ENCODE results near the gene ATP1A3.

The ATP1A3 gene

DNA sequence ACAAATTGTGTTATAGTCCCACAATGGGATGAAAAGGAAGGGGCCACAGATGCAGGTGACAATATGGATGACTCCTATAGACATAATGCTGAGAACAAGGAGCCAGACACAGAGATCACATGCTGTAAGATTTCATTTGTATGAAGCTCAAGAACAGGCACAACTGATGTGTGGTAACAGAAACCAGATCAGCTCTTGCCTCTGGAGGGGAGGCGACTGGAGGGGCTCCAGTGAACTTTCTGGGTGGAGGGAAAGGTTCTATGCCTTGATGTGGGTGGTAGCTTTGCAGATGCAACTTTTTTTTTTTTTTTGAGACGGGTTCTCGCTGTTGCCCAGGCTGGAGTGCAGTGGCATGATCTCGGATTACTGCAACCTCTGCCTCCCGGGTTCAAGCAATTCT is 28.9 kb downstream of the ATP1A3 start:
- H3K4me3 ChIP-seq (ENCODE audit: low read depth, low read length): no peak overlapping the region
- TF ChIP-seq, protein P1, sequence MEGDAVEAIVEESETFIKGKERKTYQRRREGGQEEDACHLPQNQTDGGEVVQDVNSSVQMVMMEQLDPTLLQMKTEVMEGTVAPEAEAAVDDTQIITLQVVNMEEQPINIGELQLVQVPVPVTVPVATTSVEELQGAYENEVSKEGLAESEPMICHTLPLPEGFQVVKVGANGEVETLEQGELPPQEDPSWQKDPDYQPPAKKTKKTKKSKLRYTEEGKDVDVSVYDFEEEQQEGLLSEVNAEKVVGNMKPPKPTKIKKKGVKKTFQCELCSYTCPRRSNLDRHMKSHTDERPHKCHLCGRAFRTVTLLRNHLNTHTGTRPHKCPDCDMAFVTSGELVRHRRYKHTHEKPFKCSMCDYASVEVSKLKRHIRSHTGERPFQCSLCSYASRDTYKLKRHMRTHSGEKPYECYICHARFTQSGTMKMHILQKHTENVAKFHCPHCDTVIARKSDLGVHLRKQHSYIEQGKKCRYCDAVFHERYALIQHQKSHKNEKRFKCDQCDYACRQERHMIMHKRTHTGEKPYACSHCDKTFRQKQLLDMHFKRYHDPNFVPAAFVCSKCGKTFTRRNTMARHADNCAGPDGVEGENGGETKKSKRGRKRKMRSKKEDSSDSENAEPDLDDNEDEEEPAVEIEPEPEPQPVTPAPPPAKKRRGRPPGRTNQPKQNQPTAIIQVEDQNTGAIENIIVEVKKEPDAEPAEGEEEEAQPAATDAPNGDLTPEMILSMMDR (IDR thresholded peaks at IDR 0.05; ENCODE audit: low read depth, low read length): no peak

DNA sequence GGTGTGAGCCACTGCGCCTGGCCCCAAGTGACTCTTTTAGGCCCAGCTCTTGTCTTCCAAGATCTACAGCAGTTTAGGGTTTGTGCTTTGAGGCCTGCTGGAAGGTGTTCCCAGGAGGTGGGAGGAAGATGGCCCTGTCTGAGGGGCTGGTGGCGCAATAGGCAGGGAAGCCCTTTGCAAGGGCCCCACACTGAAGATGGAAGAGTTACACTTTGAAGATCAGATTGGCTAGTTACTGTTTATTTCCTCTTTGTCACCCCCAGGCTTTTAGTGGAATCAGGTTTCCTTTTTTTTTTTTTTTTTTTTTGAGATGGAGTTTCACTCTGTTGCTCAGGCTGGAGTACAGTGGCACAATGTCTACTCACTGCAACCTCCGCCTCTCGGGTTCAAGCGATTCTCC is 33.1 kb downstream of the ATP1A3 start:
- TF ChIP-seq, protein P1 (IDR thresholded peaks at IDR 0.05; ENCODE audit: low read depth, low read length): no peak
- H3K4me3 ChIP-seq (ENCODE audit: low read depth, low read length): no peak overlapping the region

DNA sequence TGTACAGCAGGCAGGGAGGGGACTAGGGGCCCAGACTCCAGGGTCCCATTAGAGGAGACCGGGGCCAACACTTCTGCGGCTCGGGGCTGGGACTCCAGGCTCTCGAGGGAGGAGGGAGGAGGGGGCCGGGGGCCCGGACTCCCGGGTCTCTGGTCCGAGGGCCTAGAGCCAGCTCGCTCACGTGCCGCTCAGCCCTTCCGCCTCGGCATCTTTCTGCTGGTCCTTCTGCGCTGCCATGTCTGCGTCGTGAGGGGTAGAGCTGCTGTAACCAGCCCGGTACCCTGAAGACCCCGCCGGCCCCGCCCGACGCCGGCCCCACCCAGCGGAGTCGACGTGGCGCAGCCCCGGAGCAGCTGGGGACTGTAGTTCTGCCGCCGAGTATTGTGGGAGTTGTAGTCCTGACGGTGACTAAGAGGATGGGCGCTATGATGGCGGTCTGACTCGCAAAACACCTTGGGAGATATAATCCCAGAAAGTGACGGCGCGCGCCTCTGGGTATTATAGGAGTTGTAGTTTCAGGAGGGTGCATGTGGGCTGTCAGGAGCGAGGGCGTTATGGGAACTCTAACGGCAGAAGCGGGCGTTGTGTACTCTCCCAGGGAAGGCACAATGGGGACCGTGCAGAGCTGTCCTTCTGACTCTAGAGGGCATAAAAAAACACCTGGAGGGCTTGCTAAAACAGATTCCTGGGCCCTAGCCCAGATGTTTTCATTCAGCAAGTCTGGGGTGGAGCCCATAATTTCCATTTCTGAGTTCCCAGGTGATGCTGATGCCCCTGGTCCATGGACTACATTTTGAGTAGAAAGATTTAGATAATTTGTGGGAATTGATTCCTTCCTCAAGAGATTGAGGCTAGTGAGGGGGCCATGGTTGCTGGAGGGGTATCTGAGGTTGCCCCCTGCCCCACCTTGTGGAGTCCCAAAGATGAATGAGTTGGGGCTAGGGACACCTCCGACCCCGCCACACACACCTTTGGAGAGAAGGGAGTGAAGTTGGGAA is 34.7 kb downstream of the ATP1A3 start, which contains the start of gene RABAC1:
TSS of gene RABAC1 (minus strand) at position 266 of the 998 bp plus-strand sequence. CDS start at position 237, 29 bp downstream.
- H3K4me3 ChIP-seq (ENCODE audit: low read depth, low read length): peak within 1 kb of the TSS; percentile 97
- TF ChIP-seq, protein P1 (IDR thresholded peaks at IDR 0.05; ENCODE audit: low read depth, low read length): no peak

DNA sequence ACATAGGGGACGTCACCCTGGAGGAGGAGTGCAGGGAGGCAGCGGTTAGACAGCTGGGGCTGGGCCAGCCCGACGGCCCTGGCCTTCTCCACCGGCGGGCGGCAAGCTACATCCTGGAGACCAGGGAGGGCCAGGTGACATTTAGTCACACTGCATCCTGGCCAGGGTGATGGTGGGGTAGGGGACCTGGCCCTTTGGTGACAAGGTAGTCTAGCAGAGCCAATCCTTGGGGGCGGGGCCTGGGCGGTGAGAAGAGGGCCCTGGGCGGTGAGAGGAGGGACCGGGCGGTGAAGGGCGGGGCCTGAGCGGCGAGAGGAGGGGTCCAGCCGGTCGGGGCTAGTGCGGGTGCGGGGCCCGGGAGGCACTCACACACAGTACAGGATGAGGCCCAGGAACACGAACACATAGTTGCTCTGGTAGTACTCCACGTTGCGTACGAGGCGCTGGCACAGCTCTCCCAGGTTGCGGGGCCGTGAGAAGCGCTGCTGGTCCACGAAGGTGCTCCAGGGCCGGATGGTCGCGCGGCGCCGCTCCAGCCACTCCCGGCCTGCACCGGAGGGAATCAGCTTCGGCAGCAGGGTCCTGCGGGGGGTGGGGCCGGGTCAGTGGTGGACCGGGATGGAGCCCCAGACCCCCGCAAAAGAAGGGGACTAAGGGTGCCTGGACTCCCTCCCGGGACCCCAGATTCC is 35.5 kb downstream of the ATP1A3 start:
- TF ChIP-seq, protein P1 (IDR thresholded peaks at IDR 0.05; ENCODE audit: low read depth, low read length): no peak
- peak overlapping the region; percentile 97 for H3K4me3 ChIP-seq (ENCODE audit: low read depth, low read length)

DNA sequence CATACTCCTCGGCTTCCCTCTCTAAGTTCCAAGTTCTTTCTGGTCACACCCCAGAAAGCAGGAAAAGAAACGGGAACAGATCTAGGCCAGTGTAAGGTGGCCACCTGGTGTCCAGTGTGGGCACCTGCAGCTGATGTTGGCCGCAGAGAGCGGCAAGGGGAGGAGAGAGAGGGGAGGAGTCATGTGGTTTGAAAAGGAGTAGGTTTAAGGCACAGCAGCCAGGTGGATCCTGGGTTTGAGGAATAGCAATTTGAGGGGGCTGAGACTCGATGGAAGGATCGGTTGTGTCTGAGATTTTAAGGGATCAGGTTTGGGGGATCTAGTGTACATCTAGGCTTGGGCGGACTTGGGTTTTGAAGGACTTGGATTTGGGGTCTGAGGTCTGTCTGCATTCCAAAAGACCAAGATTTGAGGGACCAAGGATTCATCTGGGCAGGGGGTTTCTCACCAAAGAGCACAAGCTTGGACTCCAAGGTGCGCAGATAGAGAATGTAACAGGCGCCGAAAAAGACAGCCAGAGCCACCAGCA is 36.1 kb downstream of the ATP1A3 start:
- H3K4me3 ChIP-seq (ENCODE audit: low read depth, low read length): peak overlapping the region; percentile 97

DNA sequence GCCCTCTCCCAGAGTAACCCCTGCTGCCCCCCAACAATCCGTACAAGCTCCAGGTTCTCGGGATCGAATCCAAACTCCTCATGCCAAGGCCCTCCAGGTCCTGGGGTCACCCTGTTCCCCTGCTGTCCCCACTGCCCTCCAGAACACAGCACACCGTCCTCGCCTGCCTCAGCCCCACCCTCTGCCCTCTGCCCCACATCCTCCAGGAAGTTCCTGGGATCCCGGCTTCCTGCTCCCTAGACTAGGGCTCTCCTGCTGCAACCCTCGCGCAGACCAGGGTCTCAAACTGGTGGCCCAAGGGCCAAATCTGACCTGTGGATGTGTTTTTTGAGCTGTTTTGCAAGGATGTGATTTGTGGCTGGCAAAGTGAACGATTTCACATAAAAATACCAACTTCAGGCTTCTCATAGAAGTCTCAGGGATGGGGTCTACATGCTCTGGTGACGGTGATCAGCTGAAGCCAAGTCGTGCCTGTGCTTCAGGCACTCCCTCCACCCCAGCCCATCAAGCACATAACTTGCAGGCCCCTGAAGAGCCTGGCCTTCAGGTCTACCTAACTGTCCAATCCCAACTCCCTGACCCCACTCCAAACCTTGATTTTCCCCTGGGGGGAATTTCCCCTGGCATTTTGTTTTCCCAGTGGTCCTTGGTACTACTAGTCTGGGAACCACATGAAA is 36.7 kb downstream of the ATP1A3 start:
- peak overlapping the region; percentile 97; the same call in 1 of the 2 replicates for H3K4me3 ChIP-seq (ENCODE audit: low read depth, low read length)

More for the DNA sequence above, 36.1 kb downstream of the ATP1A3 start:
- TF ChIP-seq, protein P1 (IDR thresholded peaks at IDR 0.05; ENCODE audit: low read depth, low read length): peak; percentile 65

More for the DNA sequence above, 36.7 kb downstream of the ATP1A3 start:
- TF ChIP-seq, protein P1 (IDR thresholded peaks at IDR 0.05; ENCODE audit: low read depth, low read length): no peak
